Fibroblast of upper back skin (primary cell): ENCODE measurements around the gene DUSP9.

Experiments
- DNase-seq: peaks from one replicate; pipeline ENCODE4 v3.0.0-alpha.2; 2013

DUSP9 gene

GRCh38 chrX:153637121-153638040 lies 9.6 kb upstream of the DUSP9 start:
- no peak for DNase-seq

- DNase-seq = no peak
Observed at GRCh38 chrX:153638041-153638371, 9.0 kb upstream of the DUSP9 start.

- no peak for DNase-seq
Observed at GRCh38 chrX:153638436-153639176, 8.4 kb upstream of the DUSP9 start.

GRCh38 chrX:153639177-153640044 lies 7.6 kb upstream of the DUSP9 start:
- no peak for DNase-seq

GRCh38 chrX:153640045-153640686 lies 6.8 kb upstream of the DUSP9 start:
- no peak for DNase-seq

- no peak for DNase-seq
Observed at GRCh38 chrX:153640736-153641575, 6.0 kb upstream of the DUSP9 start.

- no peak for DNase-seq
Observed at GRCh38 chrX:153641627-153642026, 5.4 kb upstream of the DUSP9 start.

- no peak for DNase-seq
Observed at GRCh38 chrX:153642051-153642654, 4.8 kb upstream of the DUSP9 start.

GRCh38 chrX:153642655-153643430 lies 4.2 kb upstream of the DUSP9 start:
- no peak for DNase-seq

- no peak for DNase-seq
Observed at GRCh38 chrX:153643431-153644351, 3.3 kb upstream of the DUSP9 start.

- no peak for DNase-seq
Observed at GRCh38 chrX:153644356-153645125, 2.5 kb upstream of the DUSP9 start.

- no peak for DNase-seq
Observed at GRCh38 chrX:153645151-153645550, 1.9 kb upstream of the DUSP9 start.

- no peak for DNase-seq
Observed at GRCh38 chrX:153645921-153646488, 998 bp upstream of the DUSP9 start.

- no peak for DNase-seq
Observed at GRCh38 chrX:153647461-153648357, 706 bp downstream of the DUSP9 start.

- no peak for DNase-seq
Observed at GRCh38 chrX:153648358-153649177, 1.6 kb downstream of the DUSP9 start.
